ENCODE measurements around the gene CBFA2T3. TPM values are rescaled to one million over a fixed set of nuclear protein-coding genes. Genes with fewer than 3 reads are reported as not detected.
A peak's percentile ranks its signal among the peaks of the same experiment; 100 is the strongest.

CBFA2T3 gene
- total and polyA plus RNA-seq, 5 donors = 5.6 to 8.5 (median 7.3) TPM

DNA sequence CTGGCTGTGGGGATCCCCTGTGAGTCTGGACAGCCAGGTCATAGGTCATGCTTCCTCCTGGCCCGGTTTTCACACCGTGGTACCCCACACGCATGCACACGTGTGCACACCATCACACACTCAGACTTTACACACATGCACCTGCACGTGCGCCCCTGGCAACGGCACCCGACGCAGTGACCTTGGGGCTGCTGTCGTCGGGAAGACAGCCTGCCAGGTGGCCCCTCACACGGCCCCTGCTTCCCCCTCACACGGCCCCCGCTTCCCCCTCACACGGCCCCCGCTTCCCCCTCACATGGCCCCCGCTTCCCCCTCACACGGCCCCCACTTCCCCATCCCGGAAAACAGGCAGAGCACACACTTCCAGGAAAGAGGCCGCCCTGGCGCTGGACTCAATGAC is 45.1 kb downstream of the CBFA2T3 start:
- peak in 2 of 3 donors; percentile 32 to 43 for DNase-seq
- Histone ChIP-seq H3K27me3 (ENCODE audit: control insufficient read depth, insufficient read depth) (no peaks in the 10 kb centered on the region), H3K4me1 (ENCODE audit: control insufficient read depth, insufficient read depth, low read length) (no peaks in the 10 kb centered on the region), H3K4me3 (ENCODE audit: low read length) (no peak overlapping the region), H3K9me3 (ENCODE audit: control insufficient read depth, low read length) (no peaks in the 10 kb centered on the region), H3K27ac (ENCODE audit: low read length) (no peak overlapping the region)
- 70% methylated on average over 21 of the region's 21 CpGs for WGBS
- ATAC-seq = no peak
- intact Hi-C loops (cut with DNase I) = no loop called here

DNA sequence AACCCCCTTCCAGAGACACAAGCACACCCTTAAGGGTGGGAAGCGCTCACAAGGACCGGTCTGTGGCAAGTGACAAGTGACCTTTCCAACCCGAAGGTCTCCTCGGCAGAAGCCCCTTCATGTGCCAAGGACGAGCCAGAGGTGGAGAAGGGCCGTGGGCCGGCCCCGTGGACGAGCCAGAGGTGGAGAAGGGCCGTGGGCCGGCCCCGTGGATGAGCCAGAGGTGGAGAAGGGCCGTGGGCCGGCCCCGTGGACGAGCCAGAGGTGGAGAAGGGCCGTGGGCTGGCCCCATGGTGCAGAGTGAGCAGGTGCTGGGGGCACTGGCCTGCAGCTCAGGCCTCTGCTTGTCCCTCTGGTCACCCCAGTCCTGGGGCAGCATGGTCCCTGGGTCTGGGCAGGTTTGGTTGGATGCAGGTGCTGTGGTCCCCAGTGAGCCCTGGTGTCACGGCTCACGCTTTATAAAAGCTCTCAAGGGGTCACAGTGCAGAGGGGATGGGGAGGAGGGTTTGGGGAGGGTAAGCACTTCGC is 45.6 kb downstream of the CBFA2T3 start:
- H3K9me3 ChIP-seq (ENCODE audit: control insufficient read depth, low read length) = no peaks in the 10 kb centered on the region
- intact Hi-C loops (cut with DNase I) = no loop called here
- H3K4me1 ChIP-seq (ENCODE audit: control insufficient read depth, insufficient read depth, low read length) = no peaks in the 10 kb centered on the region
- WGBS = 89% methylated on average over 20 of the region's 20 CpGs
- H3K27ac ChIP-seq (ENCODE audit: low read length) = no peak overlapping the region
- H3K27me3 ChIP-seq (ENCODE audit: control insufficient read depth, insufficient read depth) = no peaks in the 10 kb centered on the region
- ATAC-seq (no peak), DNase-seq (peak in 2 of 3 donors; percentile 30 to 39)
- no peak overlapping the region for H3K4me3 ChIP-seq (ENCODE audit: low read length)

DNA sequence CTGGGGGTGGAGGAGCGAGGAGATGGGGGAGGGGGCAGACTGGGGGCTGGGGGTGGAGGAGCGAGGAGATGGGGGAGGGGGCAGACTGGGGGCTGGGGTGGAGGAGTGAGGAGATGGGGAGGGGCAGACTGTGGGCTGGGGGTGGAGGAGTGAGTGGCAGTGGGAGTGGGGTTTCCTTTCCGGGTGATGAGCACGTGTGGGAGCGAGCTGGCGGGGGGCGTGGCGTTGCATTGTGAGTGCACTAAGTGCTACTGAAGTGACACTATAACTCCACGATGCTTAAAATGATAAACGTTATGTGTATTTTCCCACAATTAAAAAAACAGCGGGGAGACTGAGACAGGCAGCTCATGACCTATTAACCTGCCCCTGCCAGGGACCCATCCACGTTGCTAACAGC is 46.3 kb downstream of the CBFA2T3 start:
- no peak overlapping the region for H3K4me3 ChIP-seq (ENCODE audit: low read length)
- no peaks in the 10 kb centered on the region for H3K9me3 ChIP-seq (ENCODE audit: control insufficient read depth, low read length)
- intact Hi-C loops (cut with DNase I) = no loop called here
- peak in 2 of 3 donors; percentile 43 to 51 for DNase-seq
- WGBS = 81% methylated on average over 12 of the region's 12 CpGs
- no peak for ATAC-seq
- H3K27ac ChIP-seq (ENCODE audit: low read length) = no peak overlapping the region
- H3K4me1 ChIP-seq (ENCODE audit: control insufficient read depth, insufficient read depth, low read length) = no peaks in the 10 kb centered on the region
- no peaks in the 10 kb centered on the region for H3K27me3 ChIP-seq (ENCODE audit: control insufficient read depth, insufficient read depth)

DNA sequence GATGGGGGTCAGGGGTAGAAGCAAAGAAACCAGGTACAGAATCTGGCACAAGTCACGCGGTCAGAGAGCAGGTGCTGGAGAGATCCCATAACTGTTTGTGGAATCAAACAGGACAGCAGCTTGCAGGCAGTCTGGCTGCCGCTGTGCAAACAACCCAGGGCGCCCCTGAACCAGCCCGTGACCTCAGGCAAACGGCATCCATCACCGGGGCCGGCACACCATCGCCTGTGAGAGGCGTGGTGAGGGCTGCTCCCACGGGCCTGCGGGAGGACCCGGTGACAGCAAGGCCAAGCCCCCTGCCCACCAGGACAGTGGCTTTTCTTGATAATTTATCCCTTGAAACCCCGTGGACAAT is 47.9 kb downstream of the CBFA2T3 start:
- ATAC-seq (no peak), DNase-seq (peak in 1 of 3 donors; percentile 16)
- WGBS = 86% methylated on average over 14 of the region's 14 CpGs
- no peak overlapping the region for H3K4me3 ChIP-seq (ENCODE audit: low read length)
- H3K9me3 ChIP-seq (ENCODE audit: control insufficient read depth, low read length) = no peaks in the 10 kb centered on the region
- no peak overlapping the region for H3K27ac ChIP-seq (ENCODE audit: low read length)
- intact Hi-C loops (cut with DNase I) = no loop called here
- no peaks in the 10 kb centered on the region for H3K27me3 ChIP-seq (ENCODE audit: control insufficient read depth, insufficient read depth)
- H3K4me1 ChIP-seq (ENCODE audit: control insufficient read depth, insufficient read depth, low read length) = no peaks in the 10 kb centered on the region

DNA sequence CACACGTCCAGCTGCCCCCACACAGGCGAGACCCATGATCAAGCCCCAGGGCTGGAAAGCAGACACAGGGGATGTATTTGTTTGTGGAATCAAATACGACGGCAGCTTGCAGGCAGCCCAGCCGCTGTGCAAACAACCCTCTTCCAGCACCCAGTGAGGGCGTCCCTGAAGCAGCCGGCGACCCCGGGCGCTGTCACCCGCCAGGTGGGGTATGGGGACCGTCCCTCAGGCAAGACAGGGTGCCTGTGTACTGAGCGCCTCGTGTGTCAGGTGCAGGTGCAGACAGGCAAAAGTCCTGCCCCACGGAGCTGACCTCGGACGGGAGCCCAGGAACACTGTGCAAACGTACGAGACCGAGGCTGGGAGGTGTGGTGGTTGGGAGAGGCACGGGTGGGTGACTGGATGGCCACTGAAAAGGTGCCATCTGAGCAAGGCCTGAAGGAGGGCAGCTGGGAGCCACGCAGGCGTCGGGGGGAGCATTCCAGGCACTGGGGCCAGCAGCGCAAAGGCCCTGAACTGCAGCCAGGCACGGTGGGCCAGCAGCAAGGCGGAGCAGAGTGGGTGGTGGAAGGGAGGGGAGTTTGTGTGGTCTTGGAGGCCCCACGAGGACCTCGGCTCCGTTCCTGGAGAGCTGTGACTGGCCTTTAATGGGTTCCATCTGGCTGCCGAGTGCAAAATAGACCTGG is 48.5 kb downstream of the CBFA2T3 start:
- Histone ChIP-seq H3K9me3 (ENCODE audit: control insufficient read depth, low read length) (no peaks in the 10 kb centered on the region), H3K27me3 (ENCODE audit: control insufficient read depth, insufficient read depth) (no peaks in the 10 kb centered on the region), H3K27ac (ENCODE audit: low read length) (no peak overlapping the region), H3K4me3 (ENCODE audit: low read length) (no peak overlapping the region), H3K4me1 (ENCODE audit: control insufficient read depth, insufficient read depth, low read length) (no peaks in the 10 kb centered on the region)
- WGBS = 79% methylated on average over 31 of the region's 31 CpGs
- DNase-seq = peak in 2 of 3 donors; percentile 40 to 59
- intact Hi-C loops (cut with DNase I) = no loop called here
- no peak for ATAC-seq

DNA sequence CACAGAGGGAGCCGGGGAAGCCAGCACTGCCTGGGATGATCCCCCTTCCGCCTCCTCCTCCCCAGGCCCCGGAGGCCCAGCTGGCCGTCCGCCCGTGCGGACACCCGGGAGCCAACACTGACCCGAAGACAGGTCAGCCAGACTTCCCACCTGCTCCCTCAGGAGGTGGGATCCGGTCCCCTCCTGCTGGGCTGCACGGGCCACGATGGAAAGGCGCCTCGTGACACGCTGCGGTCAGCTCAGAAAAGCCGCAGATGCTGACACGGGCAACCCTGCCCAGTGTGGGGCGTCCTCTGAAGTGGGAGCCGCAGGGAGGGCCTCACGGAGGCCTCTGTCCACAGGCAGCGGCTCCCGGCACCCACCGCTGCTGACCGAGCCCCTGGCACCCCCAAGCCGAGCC is 49.3 kb downstream of the CBFA2T3 start:
- Histone ChIP-seq H3K4me3 (ENCODE audit: low read length) (no peak overlapping the region), H3K27ac (ENCODE audit: low read length) (no peak overlapping the region), H3K4me1 (ENCODE audit: control insufficient read depth, insufficient read depth, low read length) (no peaks in the 10 kb centered on the region), H3K27me3 (ENCODE audit: control insufficient read depth, insufficient read depth) (no peaks in the 10 kb centered on the region), H3K9me3 (ENCODE audit: control insufficient read depth, low read length) (no peaks in the 10 kb centered on the region)
- DNase-seq (peak in 2 of 3 donors; percentile 39 to 50), ATAC-seq (no peak)
- WGBS = 88% methylated on average over 26 of the region's 26 CpGs
- intact Hi-C loops (cut with DNase I) = no loop called here

DNA sequence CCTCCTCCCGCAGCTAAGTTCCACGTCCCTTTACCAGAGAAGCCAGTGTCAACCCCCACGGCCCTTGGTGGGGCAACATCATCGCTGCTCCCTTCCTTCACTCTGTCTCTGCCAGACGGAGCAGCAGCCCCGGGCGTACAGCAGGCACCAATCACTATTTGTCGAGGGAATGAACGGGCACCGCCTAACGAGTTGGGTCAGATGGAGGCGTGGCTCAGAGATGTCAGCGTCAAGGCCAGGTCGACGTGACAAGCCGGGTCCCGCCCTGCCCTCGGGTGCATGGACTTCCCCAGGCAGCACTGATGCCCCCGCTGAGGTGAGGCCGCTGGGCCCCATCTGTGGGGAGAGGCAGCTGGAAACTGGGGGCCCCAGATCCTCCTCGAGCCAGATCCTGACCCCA is 50.0 kb downstream of the CBFA2T3 start:
- no peaks in the 10 kb centered on the region for H3K27me3 ChIP-seq (ENCODE audit: control insufficient read depth, insufficient read depth)
- H3K4me1 ChIP-seq (ENCODE audit: control insufficient read depth, insufficient read depth, low read length) = no peaks in the 10 kb centered on the region
- no peak for ATAC-seq
- no peak overlapping the region for H3K4me3 ChIP-seq (ENCODE audit: low read length)
- H3K9me3 ChIP-seq (ENCODE audit: control insufficient read depth, low read length) = no peaks in the 10 kb centered on the region
- DNase-seq = peak in 2 of 3 donors; percentile 52 to 54
- 81% methylated on average over 21 of the region's 21 CpGs for WGBS
- no peak overlapping the region for H3K27ac ChIP-seq (ENCODE audit: low read length)
- intact Hi-C loops (cut with DNase I) = no loop called here

DNA sequence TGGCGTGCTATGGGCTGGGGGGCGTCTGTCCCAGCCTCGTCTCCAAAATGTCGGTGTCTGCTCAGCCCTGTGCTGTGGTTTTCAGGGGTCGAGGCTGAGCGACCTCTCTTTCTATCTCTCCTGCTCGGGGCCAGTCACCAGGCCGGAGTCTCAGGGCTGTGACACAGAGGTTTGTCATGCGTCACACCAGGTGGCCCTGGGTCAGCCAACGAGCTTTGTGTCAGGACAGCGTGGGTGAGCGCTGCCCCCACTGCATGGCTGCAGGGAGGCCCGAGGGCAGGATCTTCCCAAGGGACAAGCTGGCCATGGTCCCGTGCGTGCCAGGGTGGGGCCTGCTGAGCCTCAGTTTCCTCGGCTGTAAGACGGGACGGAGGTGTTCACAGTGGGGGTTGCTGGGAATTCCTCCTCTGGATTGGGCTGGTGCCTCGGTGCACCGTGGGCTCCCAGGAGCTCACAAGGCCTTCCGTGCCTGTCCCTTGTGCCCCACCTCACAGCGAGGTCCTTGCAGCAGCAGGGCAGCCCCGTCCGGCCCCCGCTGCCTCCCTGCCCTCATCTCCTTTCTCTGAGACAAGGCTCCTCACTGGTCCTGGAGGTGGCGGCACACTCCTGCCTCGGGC is 50.5 kb downstream of the CBFA2T3 start:
- Histone ChIP-seq H3K4me3 (ENCODE audit: low read length) (no peak overlapping the region), H3K27me3 (ENCODE audit: control insufficient read depth, insufficient read depth) (no peaks in the 10 kb centered on the region), H3K4me1 (ENCODE audit: control insufficient read depth, insufficient read depth, low read length) (no peaks in the 10 kb centered on the region), H3K9me3 (ENCODE audit: control insufficient read depth, low read length) (no peaks in the 10 kb centered on the region), H3K27ac (ENCODE audit: low read length) (no peak overlapping the region)
- intact Hi-C loops (cut with DNase I) = no loop called here
- DNase-seq (peak in 2 of 3 donors; percentile 29 to 55), ATAC-seq (no peak)
- 84% methylated on average over 27 of the region's 27 CpGs for WGBS

DNA sequence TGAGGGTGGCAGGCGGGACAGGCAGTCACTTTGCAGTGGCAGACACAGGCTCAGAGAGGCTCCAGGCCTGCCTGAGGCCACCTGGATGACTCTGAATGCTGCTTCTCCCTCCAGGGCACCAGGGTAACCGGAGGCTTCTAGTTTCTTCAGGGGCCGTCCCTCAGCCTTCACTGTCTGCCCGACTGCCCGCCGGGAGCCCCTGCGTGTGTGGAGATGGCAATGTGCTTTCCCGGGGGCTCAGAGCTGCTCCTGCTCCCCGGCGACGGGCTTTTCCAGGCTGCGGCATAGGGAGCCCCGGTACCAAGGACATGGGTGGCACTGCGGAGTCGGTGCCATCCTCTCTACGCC is 51.5 kb downstream of the CBFA2T3 start:
- H3K9me3 ChIP-seq (ENCODE audit: control insufficient read depth, low read length) = no peaks in the 10 kb centered on the region
- H3K27ac ChIP-seq (ENCODE audit: low read length) = no peak overlapping the region
- H3K27me3 ChIP-seq (ENCODE audit: control insufficient read depth, insufficient read depth) = no peaks in the 10 kb centered on the region
- no peak overlapping the region for H3K4me3 ChIP-seq (ENCODE audit: low read length)
- intact Hi-C loops (cut with DNase I) = no loop called here
- peaks cover 2% of the 10 kb centered on the region for H3K4me1 ChIP-seq (ENCODE audit: control insufficient read depth, insufficient read depth, low read length)
- no peak for ATAC-seq
- no peak for DNase-seq
- 86% methylated on average over 16 of the region's 16 CpGs for WGBS

DNA sequence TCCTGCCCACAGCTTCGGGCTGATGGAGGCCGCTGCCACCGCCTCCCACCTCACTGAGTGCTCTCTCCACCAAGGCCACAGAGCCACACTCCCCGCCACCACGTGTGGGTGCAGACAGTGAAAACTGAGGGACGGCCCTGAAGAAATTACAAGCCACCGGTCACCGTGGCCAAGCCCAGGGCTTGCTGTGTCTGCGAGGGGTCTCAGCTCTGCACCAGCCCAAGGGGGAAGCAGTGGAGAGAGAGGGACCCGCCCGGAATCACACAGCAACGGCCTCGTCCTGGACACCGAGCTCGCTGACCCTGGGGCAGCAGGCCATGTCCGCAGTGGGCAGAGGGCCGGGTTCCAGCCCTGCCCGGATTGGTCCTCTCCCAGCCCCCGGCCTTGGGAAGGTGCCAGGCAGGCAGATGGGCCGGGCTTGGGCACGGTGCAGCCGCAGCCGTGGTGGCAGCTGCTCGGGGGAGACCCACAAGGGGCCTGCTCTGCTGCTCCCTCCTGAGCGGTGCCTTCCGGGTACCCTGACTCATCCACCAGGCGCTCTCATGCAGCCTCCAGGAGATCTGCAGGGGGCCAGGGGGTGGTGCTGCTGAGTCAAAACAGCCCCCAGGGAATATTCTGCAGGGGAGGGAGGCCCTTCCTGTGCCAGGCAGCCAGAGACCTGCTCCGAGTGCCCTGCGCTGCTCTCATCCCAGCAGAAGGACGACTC is 52.0 kb downstream of the CBFA2T3 start:
- WGBS = 54% methylated on average over 30 of the region's 30 CpGs
- intact Hi-C loops (cut with DNase I) = no loop called here
- Histone ChIP-seq H3K27me3 (ENCODE audit: control insufficient read depth, insufficient read depth) (no peaks in the 10 kb centered on the region), H3K9me3 (ENCODE audit: control insufficient read depth, low read length) (no peaks in the 10 kb centered on the region), H3K4me3 (ENCODE audit: low read length) (no peak overlapping the region), H3K4me1 (ENCODE audit: control insufficient read depth, insufficient read depth, low read length) (peaks cover 3% of the 10 kb centered on the region), H3K27ac (ENCODE audit: low read length) (no peak overlapping the region)
- DNase-seq (peak in 2 of 3 donors; percentile 65 to 79), ATAC-seq (peak; percentile 20 to 40)
